Measurements from ENCODE around the gene GLIS2.
A peak's percentile ranks its signal among the peaks of the same experiment; 100 is the strongest.

The GLIS2 gene

DNA sequence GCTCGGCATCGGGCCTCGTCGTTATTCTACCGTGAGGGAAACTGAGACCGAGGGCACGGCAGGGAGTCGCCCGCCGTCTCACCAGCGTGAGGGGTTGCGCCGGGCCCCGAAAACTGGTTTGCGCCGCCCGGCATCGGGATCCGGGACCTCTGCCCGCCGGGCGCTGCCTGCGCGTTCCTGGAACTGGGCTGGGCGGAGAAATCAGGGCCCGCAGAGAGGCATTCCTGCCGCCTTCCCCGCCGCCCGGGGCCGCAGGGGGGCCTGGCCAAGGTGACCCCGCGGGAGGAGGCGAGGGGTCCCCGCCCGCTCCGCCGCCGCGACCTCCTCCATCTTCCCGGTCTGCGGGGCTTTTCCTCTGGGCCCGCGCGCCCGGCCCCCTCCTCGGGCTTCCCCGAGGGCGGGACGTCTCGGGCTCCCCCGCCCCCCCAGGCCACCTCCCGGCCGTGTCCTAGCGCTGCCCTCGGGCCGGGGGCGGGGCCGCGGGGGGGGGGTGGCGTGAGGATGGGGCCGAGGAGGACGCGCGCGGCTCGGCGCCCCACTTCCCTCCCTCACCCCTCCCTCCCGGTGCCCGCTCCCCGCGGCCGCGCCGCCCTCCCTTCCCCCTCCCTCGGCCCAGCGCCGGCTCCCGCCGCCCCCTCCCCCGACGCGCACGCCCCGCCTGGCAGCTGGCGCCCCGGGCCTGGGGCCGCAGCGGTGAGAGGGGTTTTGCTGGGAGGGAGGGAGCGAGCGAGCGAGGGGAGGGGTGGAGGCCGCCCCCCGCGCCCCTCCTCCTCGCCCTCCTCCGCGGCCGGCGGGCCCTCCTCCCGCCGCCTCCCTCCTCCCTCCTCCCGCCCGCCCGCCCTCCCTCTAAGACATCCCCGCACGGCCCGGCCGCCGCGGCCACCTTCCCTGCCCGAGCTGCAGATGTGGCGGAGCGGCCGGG lies at the start of gene GLIS2:
GLIS2 (plus strand) TSS at position 882 of the 922 bp plus-strand sequence. CDS start 16,214 bp downstream, outside the sequence.
- peak in 43 of 58 donors; percentile 13 to 85 (median 56) for DNase-seq

DNA sequence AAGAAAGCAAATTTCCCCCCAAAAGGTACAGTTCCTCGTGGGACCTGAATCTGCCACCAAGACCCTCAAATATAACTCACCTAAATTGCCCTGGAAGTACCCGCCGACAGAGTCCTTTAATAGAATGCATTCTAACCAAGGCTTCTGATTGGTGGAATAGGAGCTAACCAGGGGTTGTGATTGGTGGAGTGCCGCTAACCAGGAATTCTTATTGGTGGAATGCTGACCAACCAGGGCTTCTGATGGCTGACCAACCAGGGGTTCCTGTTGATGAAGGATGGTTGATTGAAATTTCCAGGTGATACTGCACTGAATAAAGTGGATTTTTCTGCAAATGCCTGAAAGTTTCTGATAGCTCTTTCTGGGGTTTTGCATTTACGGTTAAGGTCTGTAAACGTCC lies 49.5 kb upstream of the GLIS2 start:
- DNase-seq, result no peak

DNA sequence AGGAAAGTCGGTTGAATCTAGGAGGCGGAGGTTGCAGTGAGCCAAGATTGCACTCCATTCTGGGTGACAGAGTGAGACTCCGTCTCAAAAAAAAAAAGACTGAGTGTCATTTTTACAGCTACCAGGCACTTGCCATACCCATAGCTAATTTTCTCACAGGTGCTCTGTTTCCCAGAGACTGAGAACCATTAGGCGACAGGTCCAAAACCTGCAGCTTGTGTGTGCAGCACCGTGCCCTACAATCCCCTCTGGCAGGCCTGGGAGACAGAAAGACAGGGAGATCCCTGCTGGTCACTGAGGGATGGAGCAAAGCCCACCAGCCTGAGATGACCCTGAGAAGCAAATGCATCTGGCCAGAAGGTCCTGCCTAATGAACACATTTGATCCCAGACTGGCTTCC lies 45.8 kb upstream of the GLIS2 start:
- DNase-seq, result no peak

- DNase-seq, result peak in 1 of 58 donors; percentile 4
These were observed 45.3 kb upstream of the GLIS2 start for GRCh38 chr16:4270595-4270994.

- peak; percentile 56 to 96 (median 88) for DNase-seq
These were observed 44.4 kb upstream of the GLIS2 start for GRCh38 chr16:4271176-4272113.

GRCh38 chr16:4272114-4272956 lies 43.5 kb upstream of the GLIS2 start:
- peak in 53 of 58 donors; percentile 21 to 83 (median 64) for DNase-seq

DNA sequence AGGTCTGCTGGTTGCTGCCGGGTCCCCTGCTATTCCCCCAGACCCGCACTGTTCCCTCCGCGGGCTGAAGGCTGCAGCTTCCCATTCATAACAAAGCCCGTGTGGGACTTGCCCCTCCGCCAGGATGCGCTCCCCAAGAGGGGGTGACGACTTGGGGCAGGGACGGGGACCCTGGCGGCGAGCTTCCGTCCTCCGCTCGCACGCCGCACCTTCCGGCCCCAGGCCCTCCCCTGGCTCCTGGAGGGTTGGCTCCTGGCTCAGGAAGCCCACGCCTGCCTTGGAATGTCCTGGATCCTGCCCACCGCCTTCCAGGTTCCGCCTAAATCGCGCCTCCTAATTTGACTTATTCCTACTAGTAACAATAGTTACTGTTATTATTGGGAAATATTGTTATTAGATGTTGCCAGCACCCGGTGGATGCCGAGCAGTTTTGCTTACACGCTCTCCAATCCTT lies 42.0 kb upstream of the GLIS2 start:
- peak in 18 of 58 donors; percentile 9 to 74 (median 48) for DNase-seq

DNA sequence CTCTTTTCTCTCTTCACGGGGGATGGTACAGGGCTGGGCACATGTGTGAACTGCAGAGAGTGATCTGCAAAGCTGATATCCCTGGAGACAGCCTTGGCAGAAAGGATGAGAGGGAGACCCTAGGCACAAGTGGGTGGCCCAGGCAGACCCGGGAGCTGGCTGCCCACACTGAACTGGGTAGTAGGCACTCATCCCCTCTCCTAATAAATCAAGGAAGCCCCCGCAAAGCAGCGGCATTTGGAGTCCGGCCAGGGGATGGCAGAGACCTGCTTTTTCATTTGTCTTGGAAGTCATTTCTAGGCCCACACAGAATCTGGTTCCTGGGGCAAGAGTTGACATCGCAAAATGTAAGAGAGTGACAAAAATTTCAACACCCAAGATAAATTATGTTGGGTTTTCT lies 40.0 kb upstream of the GLIS2 start:
- no peak for DNase-seq

DNA sequence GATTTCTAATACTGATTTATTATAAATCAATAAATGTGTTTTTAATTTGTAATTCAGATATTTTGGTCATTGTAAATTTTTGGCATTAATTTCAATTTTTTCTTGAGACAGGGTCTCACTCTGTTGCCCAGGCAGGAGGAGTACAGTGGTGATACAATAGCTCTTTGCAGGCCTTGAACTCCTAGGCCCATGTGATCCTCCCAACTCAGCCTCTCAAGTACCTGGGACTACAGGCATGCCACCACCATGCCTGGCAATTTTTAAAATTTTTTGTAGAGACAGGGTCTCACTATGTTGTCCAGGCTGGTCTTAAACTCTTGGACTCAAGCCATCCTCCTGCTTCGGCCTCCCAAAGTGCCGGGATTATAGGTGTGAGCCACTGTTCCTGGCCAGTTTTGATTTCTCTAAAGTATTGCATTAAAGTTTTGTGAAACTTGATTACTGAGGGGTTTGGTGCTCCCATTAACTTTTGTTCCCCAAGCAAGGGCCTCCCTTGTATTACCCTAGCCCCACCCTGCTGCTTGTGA lies 37.8 kb upstream of the GLIS2 start:
- no peak for DNase-seq

DNA sequence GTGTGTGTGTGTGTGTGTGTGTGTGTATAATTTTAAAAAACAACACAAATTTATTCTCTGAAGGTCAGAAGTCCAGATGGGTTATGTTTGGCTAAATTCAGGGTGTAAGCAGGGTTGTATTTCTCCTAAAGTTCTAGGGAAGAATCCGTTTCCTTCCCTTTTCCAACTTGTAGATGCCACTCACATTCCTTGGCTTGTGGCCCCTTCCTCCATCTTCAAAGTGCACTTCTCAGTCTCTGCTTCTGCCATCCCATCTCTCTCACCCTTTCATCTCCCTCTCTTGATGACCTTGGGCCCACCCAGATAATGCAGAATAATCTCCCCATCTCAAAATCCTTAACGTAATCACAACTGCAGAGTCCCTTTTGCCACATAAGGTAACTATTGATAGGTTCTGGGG lies 35.2 kb upstream of the GLIS2 start:
- no peak for DNase-seq

- no peak for DNase-seq
These were observed 32.4 kb upstream of the GLIS2 start for GRCh38 chr16:4283441-4283840.

DNA sequence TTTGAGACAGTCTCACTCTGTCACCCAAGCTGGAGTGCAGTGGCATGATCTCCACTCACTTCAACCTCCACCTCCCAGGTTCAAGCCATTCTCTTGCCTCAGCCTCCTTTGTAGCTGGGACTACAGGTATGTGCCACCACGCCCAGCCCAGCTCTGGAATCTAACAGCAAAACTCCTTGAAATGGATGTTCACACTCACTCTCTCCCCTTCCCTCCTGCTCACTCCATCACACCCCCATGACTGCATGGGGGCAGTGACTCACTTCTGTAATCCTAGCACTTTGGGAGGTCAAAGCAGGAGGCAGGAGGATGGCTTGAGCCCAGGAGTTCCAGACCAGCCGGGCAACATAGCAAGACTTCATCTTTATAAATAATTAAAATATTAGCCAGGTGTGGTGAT lies 31.9 kb upstream of the GLIS2 start:
- DNase-seq, result no peak

- no peak for DNase-seq
These were observed 30.7 kb upstream of the GLIS2 start for GRCh38 chr16:4285167-4285566.

- peak in 52 of 58 donors; percentile 6 to 81 (median 45) for DNase-seq
These were observed 27.5 kb upstream of the GLIS2 start for GRCh38 chr16:4288148-4288921.

- no peak for DNase-seq
These were observed 25.5 kb upstream of the GLIS2 start for GRCh38 chr16:4290236-4290830.

GRCh38 chr16:4291699-4292098 lies 24.2 kb upstream of the GLIS2 start:
- no peak for DNase-seq

DNA sequence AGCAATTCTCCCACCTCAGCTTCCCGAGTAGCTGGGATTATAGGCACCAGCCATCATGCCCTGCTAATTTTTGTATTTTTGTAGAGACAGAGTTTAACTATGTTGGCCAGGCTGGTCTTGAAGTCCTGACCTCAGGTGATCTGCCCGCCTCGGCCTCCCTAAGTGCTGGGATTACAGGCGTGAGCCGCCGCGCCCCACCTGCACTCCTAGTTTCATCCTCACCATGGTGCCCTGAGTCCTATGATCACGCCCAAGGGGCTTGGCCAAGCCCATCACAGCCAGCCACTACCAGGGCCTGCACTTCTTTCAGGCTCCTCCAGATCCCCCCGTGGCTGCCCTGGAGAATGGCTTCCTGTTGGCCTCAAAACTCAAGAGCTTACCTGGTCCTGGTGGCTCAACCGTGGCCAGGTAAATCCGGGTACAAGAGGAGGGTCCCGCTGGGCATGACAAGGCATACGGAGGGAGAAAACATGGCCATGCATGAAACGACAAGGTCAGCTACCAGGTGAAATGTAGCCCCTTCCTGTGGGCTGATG lies 22.6 kb upstream of the GLIS2 start:
- no peak for DNase-seq

DNA sequence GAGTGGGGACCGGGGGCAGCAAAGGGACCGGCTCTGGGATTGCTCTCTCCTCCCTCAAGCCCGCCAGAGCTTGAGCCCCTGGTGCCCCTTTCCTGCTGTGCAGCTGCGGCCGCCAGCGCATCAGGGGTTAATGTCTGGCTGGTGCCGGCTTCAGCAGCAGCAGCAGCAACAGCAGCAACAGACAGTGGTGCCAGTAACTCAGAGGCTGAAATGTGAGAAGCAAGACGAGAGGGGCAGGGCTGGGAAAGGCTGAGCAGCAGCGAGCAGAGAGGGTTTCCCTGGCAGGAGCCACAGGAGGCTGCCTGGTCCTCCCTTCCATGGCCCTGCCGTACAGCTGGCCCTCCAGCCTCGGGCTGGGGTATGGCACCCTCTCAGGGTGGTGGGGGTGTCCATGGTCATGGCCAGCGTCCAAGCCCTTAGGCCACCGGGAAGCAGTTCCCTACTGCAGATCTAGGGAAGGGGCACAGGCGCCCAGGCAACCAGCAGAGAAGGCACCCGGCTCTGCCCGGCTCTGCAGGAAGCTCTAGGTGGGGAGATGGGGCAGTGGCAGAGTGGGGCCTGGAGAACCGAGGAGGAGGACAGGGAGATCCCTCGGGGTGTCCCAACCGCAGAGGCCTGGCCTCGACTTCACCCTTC lies 21.9 kb upstream of the GLIS2 start:
- DNase-seq, result peak in 21 of 58 donors; percentile 10 to 52 (median 36)
